MM.1S (cell line): ENCODE measurements around the gene ARMC2.

Source experiments
- CTCF ChIP-seq: fragments of 300-600 bp; sonication (generic); IDR thresholded peaks from 2 replicates; pipeline ENCODE4 v1.5.1; 2016; ENCODE audit warnings: antibody characterized with exemption, low read length, mixed read lengths
- EZH2 ChIP-seq: fragments of 300-600 bp; sonication (generic); optimal IDR thresholded peaks from 2 replicates; pipeline ENCODE3; 2017; ENCODE audit warnings: low read depth, mild to moderate bottlenecking, antibody characterized with exemption, low read length, mixed read lengths
- EZH2phosphoT487 ChIP-seq: fragments of 300-600 bp; sonication (generic); IDR thresholded peaks from 2 replicates; pipeline ENCODE4 v1.6.1; 2018; ENCODE audit warnings: antibody characterized with exemption, low read length

DNA sequence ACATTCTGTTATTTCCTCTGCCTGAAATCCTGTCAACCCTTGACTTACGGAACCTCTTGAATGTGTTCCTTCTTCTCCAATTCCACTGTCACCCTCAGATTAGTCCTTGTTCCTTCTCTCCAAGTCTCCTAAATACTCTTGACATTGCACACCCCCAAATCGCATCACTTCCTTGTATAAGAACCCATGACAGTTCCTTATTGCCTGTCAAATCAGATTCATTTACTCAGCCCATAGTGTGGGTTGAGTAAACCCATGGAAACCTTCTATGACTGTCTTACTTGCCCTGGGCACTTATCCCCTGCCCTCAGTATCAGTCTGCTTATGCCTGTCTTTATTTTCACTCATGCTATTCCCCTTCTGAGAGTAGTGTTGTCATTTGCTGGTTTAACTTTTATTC, 40.5 kb downstream of the ARMC2 start:
- TF ChIP-seq CTCF (no peak), EZH2 (no peak), EZH2phosphoT487 (no peak)
